HG03469 (cell line): ENCODE data around the gene YPEL2.
"Not testable (repeated sequence)": the region's sequence is repeated elsewhere in the genome, so short reads cannot be mapped to it uniquely, and the experiment has no call there.

ENCODE experiments used
- ATAC-seq: cut with Tn5 transposase; IDR thresholded peaks from one replicate; pipeline ENCODE4 v1.9.1; 2021; ENCODE audit warnings: mild to moderate bottlenecking, moderate library complexity, moderate number of reproducible peaks; ENCODE audit not compliant: unreplicated experiment

YPEL2 gene

DNA sequence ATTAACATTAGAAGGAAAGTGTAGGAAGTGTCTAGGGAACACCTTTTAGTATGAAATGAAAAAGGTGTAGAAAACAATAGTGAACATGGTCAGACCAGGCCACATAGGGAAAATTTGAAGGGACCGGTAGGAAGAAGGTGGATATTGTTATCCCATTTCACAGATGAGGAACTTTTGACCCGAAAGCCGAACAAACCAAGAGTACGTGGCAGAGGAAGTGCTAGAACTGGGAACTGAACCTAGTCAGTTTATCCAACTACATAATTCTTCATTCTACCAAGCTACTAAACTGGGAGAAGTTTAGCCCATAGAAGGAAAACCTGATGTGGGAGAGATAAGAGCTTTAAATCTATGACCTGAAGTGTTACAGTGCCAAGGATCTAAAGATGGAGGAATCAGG is 43.2 kb downstream of the YPEL2 start:
- no peak for ATAC-seq

- peak; percentile 48 for ATAC-seq
Observed at GRCh38 chr17:59375857-59376256, 44.4 kb downstream of the YPEL2 start.

DNA sequence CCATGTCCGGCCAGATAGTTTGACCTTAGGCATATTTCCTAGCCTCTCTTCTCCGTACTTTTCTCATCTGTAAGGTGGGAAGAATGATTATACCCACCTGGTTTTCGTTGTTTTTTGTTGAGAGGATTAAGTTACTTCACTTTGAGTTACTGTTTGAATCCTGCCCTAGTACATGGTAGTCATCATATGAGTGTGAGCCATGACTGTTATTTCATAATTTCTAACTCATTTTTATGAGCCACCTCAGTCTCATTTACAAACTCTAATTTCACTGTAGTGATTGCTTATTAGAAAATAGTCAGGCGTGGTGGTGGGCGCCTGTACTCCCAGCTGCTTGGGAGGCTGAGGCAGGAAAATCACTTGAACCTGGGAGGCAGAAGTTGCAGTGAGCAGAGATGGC is 45.1 kb downstream of the YPEL2 start:
- ATAC-seq = no peak

DNA sequence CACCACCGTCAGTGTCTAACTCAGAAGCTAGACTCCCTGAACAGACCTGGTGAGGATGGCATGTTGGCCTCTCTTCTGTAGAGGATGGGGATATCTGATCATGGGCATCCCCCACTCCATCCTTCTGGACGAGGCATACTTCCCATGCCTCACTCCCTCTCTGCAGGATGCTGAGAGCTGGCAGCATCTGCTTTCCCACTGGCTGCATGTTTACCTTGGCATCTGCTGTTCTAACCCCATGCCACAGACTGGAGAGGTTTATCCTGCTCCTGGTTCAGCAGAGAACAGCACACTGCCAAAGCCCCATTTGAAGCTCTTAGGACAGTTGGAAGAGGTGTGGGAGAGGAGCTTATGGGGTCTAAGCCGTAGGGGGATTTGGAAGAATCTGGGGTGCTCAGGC is 46.0 kb downstream of the YPEL2 start:
- ATAC-seq = no peak

GRCh38 chr17:59378675-59379074 is 47.2 kb downstream of the YPEL2 start:
- ATAC-seq = no peak

- ATAC-seq = no peak
Observed at GRCh38 chr17:59380474-59380873, 49.0 kb downstream of the YPEL2 start.

- no peak for ATAC-seq
Observed at GRCh38 chr17:59381716-59382570, 50.5 kb downstream of the YPEL2 start.

GRCh38 chr17:59383893-59384292 is 52.4 kb downstream of the YPEL2 start:
- ATAC-seq = no peak

GRCh38 chr17:59387351-59388068 is 56.1 kb downstream of the YPEL2 start:
- ATAC-seq = no peak

DNA sequence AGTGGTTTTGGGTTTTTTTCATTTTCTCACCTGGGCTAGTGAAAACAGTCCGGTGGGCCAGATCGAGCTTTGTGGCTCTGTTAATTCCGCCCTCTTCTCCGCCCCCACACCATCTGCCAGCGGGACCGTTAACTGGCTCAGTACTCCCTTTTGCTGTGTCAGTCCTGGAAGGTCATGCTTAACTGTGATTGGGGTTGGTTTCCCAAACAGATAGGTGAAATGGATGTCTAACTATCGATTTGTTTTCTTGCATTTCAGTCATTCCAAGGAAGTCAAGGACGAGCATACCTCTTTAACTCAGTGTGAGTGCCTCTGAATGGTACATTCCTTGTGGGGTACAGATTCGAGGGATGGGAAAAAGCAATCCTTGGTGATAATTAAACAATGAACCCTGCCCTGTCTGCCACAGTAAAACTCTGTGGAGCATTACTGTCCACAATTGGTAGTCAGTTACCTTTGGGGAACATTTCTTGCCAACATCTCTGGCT is 56.7 kb downstream of the YPEL2 start:
- no peak for ATAC-seq

GRCh38 chr17:59389066-59389465 is 57.6 kb downstream of the YPEL2 start:
- ATAC-seq = no peak

DNA sequence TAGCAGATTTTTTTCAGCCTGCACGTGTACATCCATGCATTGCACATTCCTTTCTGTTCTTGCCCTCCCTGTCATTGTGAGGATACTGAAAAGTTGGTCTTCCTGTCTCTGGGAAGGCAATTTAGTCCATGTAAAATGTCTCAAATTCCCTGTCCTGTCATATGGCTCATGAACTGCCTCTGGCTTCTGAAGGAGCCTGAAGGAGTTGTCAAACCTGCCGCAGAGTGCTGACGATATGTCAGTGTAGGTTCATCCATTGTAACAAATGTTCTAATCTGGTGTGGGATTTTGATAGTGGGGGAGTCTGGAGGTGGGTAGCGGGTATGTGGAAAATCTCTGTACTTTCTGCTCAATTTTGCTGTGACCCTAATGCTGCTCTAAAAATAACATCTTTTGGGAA is 59.6 kb downstream of the YPEL2 start:
- no peak for ATAC-seq

DNA sequence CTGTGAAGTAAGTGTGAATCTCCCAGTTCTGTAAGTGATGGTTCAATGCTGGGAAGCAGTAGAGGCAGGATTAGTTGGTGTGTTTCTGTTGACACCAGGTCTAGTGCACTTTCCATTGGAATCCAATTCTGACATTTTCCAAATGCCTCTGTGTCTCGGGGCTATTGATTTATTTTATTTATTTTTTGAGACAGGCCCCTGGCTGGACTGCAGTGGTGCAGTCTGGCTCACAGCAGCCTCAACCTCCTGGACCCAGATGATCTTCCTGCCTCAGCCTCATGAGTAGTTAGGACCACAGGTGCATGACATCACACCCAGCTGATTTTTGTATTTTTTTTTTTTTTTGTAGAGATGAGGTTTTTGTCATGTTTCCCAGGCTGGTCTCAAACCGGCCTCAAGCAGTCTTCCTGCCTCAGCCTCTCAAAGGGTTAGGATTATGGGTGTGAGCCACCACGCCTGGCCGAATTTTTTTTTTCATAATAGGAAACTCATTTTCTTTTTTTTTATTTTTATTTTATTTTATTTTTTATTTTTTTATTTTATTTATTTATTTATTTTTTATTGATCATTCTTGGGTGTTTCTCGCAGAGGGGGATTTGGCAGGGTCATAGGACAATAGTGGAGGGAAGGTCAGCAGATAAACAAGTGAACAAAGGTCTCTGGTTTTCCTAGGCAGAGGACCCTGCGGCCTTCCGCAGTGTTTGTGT is 61.7 kb downstream of the YPEL2 start:
- ATAC-seq = no peak

GRCh38 chr17:59393742-59394410 is 62.4 kb downstream of the YPEL2 start:
- ATAC-seq = not testable (repeated sequence)

DNA sequence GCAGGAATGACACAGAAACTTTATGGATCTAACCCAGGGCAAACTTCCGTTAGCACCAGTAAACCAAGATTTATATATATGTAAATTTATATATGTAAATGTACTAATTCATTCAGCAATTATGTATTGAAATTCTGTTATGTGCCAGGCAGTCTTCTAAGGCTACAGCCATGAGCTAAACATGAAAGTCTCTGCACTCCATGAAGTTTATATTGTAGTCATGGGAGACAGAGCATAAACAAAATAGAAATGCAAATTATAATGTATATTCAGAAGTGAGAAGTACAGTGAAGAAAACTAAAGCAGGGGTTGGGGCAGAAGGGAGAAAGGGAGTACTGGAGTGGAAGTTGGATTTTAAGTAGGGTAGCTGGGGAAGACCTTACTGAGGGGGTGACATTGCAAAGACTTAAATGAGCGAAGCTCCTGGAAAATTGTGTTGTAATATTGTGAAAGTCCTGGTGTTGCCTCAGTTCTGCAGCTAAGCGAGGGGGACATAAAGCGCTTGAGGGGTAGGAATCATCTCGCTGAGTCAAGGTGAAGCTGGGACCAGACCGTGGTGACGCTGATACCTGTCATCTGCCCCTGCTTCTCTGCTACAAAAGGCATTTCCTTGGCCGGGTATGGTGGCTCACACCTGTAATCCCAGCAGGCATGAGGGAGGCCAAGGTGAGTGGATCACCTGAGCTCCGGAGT is 64.8 kb downstream of the YPEL2 start:
- ATAC-seq = no peak

- ATAC-seq = no peak
Observed at GRCh38 chr17:59397316-59398073, 66.0 kb downstream of the YPEL2 start.

- no peak for ATAC-seq
Observed at GRCh38 chr17:59399914-59400313, 68.5 kb downstream of the YPEL2 start.

DNA sequence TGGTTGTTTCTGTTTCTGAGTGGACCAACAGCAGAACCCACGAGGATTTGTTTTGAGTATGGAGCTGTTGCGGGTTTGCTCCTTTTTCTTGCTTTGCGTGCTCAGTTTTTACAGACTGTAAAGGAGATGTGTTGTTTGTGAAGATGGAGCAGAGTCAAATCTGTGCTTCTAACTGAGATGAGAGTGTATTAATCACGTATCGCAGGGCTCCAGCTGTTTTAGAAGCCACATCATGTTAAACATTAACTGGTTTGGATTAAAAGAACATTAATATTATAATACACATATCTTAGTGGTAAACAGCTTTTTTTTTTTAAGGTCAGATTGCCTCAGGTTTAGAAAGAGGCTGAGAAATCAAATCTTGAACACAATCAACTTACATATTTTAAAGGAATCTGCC is 69.4 kb downstream of the YPEL2 start:
- no peak for ATAC-seq

GRCh38 chr17:59401274-59401673 is 69.8 kb downstream of the YPEL2 start:
- ATAC-seq = no peak

GRCh38 chr17:59401725-59402124 is 70.3 kb downstream of the YPEL2 start:
- no peak for ATAC-seq
